Measurements from ENCODE around the gene COL23A1.

DNA sequence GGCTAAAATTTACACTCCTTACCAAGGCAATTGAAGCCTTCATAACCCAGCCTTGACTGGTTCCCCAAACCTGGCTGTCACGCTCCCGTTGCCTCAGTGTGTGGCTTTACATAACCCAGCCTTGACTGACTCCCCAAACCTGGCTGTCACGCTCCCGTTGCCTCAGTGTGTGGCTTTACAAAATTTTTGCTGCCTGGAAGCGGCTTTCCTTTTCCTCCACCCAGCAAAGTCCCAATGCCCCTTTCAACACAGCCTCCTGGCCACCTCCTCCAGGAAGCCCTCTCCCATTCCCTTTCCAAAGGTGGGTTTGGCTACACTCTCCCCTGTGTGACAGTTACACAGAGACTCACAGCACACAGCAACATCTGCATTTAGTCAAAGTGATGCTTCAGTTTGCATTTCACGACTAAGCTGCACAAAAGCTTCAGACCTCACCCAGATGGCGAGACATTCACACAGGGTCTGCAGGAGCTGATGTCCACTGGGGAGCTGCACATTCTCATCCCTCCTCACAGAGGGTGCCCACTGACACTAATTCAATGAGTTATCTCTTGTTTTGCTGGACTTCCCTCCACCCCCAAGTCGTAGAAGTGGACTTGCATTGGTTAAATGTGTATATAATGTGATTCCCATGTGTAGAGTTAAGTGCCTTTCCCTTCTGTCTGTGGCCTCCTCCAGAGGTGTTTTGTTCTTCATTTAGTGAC lies 201.0 kb downstream of the COL23A1 start:
- TF ChIP-seq, protein P1, sequence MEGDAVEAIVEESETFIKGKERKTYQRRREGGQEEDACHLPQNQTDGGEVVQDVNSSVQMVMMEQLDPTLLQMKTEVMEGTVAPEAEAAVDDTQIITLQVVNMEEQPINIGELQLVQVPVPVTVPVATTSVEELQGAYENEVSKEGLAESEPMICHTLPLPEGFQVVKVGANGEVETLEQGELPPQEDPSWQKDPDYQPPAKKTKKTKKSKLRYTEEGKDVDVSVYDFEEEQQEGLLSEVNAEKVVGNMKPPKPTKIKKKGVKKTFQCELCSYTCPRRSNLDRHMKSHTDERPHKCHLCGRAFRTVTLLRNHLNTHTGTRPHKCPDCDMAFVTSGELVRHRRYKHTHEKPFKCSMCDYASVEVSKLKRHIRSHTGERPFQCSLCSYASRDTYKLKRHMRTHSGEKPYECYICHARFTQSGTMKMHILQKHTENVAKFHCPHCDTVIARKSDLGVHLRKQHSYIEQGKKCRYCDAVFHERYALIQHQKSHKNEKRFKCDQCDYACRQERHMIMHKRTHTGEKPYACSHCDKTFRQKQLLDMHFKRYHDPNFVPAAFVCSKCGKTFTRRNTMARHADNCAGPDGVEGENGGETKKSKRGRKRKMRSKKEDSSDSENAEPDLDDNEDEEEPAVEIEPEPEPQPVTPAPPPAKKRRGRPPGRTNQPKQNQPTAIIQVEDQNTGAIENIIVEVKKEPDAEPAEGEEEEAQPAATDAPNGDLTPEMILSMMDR (IDR thresholded peaks at IDR 0.05; ENCODE audit: control extremely low read depth in 1 of 3, insufficient read depth in 1 of 3, low read depth in 1 of 3, low read length in 3 of 3) = no peak
- TF ChIP-seq POLR2A (IDR thresholded peaks at IDR 0.05; ENCODE audit: control extremely low read depth in 1 of 2, low read depth in 2 of 2, low read length in 2 of 2) (no peak), SUZ12 (IDR thresholded peaks at IDR 0.05; ENCODE audit: low read length) (no peak), EZH2 (IDR thresholded peaks at IDR 0.05; ENCODE audit: low read depth, low read length, severe bottlenecking) (no peak), POLR2AphosphoS5 (IDR thresholded peaks at IDR 0.05; ENCODE audit: low read depth, low read length) (no peak), CHD2 (IDR thresholded peaks at IDR 0.05; ENCODE audit: low read length) (no peak), GABPA (IDR thresholded peaks at IDR 0.05; ENCODE audit: borderline replicate concordance, insufficient read depth, low read length) (no peak), BACH1 (IDR thresholded peaks at IDR 0.05; ENCODE audit: low read length) (no peak), BRCA1 (IDR thresholded peaks at IDR 0.05; ENCODE audit: low read depth, low read length) (no peak), CEBPB (IDR thresholded peaks at IDR 0.05; ENCODE audit: low read depth, low read length) (no peak), TAF1 (IDR thresholded peaks at IDR 0.05; ENCODE audit: low read depth, low read length) (no peak), KDM5A (IDR thresholded peaks at IDR 0.05; ENCODE audit: low read length) (no peak)
- TF ChIP-seq, protein P2, sequence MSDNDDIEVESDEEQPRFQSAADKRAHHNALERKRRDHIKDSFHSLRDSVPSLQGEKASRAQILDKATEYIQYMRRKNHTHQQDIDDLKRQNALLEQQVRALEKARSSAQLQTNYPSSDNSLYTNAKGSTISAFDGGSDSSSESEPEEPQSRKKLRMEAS (IDR thresholded peaks at IDR 0.05) = no peak
- TF ChIP-seq, protein P3, sequence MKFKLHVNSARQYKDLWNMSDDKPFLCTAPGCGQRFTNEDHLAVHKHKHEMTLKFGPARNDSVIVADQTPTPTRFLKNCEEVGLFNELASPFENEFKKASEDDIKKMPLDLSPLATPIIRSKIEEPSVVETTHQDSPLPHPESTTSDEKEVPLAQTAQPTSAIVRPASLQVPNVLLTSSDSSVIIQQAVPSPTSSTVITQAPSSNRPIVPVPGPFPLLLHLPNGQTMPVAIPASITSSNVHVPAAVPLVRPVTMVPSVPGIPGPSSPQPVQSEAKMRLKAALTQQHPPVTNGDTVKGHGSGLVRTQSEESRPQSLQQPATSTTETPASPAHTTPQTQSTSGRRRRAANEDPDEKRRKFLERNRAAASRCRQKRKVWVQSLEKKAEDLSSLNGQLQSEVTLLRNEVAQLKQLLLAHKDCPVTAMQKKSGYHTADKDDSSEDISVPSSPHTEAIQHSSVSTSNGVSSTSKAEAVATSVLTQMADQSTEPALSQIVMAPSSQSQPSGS (IDR thresholded peaks at IDR 0.05; ENCODE audit: low read length) = no peak

All from H1 (cell line).